Renal cortical epithelial cell (primary cell): ENCODE results near the gene ALDH3B1. TPM values are rescaled to one million over a fixed set of nuclear protein-coding genes. Genes with fewer than 3 reads are reported as not detected.

ENCODE experiments used
- DNase-seq: peaks from one replicate; pipeline ENCODE4 v3.0.0-alpha.2; 2011; ENCODE audit warnings: low read depth
- total RNA-seq: library from RNA; depleted of rRNA; stranded (reverse); fragments of >200 nt; gene quantifications from 2 replicates; pipeline ENCODE4 v1.2.3, GENCODE V29; 2014

Gene ALDH3B1
- total RNA-seq, 1 donor from 2014 or later = 28.8 TPM

DNA sequence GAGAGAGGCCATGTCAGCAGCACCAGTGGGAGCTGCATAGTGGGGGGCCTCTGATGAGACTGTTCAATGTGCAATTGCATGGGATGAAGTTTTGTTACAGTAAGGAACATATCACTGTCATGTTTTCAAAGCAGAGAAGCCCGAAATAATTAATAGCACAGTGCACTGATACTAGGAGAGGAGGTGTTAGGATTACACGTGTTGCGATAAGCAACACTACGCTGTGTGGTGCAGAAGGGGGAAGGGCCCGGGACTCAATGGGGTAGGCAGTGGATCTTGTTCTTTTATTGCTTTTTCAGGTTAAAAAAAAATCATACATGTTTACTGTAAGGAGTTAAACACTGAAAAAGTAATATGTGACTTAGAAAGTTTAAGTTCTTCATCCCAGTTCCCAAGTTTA is 57.9 kb downstream of the ALDH3B1 start:
- no peak for DNase-seq

DNA sequence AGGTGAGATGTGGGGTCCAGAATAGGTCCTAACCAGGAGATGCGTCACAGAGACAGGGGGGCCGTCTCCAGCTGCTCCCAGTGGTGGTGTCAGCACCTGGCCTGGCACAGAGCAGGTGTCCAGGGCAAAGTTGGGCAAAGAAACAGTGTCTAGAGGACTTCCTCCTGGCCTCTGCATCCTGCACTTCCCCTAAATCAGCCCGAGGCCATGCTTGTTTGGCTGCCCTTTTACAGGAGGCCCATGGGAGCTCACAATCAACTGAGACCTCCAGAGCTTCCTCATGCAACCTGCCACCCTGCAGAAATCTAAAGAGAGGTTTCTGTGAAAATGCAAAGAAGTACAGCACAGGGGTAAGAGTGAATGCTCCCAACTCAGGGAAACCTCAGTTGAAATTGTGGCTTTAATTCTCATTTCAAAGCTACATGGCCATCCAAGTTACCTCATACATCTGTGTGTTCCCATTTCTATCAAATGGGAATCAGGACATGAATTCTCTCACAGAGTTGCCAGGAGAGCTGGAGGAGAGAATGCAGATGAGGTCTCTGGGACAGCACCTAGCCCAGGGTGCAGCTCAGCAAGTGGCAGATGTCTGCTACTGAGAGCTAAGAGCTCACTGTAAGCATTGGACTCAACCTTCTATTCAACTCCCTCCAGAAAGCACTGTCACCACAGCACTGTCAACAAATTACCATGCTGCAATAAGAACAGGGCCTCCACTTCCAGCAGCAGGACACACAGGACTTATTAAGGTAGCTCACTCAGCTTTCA is 61.3 kb downstream of the ALDH3B1 start:
- DNase-seq = no peak

DNA sequence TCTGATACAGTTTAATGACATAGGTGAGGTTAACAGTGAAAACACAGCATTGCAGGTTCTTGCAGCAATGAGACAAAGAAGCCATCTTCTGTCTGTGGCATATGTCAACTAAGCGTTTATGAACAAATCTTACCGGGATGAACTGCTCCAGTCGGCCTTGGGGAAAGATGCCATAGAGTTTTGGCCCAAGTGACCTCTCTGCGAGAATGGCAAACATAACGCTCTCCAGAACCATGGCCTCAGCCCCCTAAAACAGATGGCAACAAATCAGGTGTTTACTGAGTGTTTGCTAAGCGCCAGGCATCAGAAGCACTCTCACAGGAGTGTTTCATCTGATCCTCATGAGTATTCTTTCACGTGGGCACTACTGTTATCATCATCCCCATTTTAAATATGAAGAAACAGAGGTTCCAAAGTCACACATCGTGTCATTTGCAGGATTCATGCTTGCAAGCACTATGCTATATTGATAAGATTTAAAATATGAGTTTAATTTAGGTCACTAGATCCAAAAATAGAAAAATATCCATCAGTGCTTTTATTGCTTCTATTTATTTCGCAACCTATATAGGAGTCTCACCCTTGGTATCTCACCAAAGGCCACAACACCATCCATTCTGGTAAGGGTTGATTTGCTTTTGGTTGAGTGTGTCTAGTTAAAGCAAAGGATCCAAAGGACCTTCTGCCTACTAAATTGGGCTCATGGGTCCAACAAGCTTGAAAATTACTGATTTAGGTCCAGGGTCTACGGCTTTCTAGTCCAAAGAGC is 64.6 kb downstream of the ALDH3B1 start:
- no peak for DNase-seq

DNA sequence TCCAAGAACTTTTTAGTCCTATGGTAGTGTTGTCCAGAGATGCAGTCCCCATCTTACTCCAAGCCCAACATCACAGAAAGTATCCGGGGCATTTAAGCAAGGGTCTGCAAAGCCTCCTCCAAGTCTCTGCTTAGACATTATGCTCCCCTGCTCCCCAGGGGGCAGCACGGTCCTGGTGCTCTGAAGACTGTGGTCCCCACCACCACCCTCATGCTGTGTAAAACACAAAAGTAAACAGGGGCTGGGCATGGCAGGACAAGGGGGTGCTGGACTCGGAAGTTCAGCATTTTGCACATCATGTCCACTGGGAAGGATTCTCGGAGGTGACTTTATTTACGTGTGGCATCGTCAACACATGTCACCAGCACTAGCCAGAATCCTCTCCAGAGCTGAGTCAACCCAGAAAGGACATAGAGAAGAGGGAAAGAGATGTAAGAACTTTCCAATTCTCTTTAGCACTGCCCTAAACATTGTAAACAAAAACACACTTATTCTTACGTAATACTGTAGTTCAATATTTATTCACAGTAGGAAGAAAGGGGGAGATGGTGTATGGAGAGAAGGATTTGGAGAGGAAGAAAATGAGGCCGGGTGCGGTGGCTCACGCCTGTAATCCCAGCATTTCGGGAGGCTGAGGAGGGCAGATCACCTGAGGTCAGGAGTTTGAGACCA is 66.4 kb downstream of the ALDH3B1 start:
- no peak for DNase-seq

DNA sequence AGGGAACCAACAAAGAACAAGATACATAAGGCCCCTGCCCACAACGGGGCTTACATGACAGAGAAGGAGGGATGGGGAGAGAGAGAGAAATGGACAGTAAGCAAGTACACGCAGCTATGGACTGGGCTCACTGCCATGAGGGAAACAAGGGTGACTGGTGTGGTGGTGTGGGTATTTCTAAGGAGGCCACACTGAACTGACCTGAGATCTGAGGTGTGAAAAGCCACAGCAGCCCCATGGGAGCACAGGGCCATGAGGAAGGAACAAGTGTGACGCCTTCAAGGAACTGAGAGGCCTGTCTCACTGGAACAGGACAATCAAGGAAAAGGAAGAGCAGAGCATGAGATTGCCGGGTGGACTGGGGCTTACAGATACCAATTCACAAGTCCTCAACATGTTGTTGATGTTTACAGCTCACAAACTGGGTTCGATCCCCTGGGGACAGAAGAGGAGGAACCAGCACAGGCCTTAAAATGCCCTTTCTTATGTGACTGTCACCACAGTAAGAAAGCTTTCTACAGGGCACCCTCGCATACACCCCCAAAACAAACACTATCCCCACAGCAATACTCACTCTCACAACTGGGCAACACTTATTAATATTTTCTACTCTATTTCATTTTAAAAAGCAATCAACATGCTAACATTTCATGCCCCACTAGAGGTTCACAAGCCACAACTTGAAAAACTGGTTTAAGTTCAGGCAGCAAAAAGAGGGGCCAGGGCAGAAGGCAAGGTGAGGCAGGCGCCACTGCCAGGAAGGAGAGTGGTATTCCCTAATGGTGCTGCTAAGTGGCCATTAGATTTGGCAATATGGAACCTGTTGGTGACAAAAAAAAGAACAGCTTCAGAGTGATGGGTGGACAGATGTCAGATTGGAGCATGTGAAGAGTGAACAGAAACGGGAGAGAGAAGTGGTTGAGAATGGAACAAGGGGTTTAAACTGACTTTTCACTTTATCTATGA is 67.8 kb downstream of the ALDH3B1 start:
- no peak for DNase-seq

Other genes with a start within 250 kb of the ALDH3B1 start
- gene UNC93B1, start 6.2 kb upstream of the ALDH3B1 start, total RNA-seq = 43.6 and 59.3 TPM in 2 replicates
- 106 and 152 TPM in 2 replicates for gene NDUFS8, start 20.4 kb downstream of the ALDH3B1 start, total RNA-seq
- 60.2 and 84.2 TPM in 2 replicates for gene TCIRG1, start 28.7 kb downstream of the ALDH3B1 start, total RNA-seq
- gene CHKA, start 111.1 kb downstream of the ALDH3B1 start, total RNA-seq = 6.6 and 23.6 TPM in 2 replicates
- 19.6 and 52.2 TPM in 2 replicates for gene KMT5B, start 203.0 kb downstream of the ALDH3B1 start, total RNA-seq